ENCODE results near the gene NLRC5.
"Not testable (repeated sequence)": the region's sequence is repeated elsewhere in the genome, so short reads cannot be mapped to it uniquely, and the experiment has no call there.

GRCh38 chr16:57071081-57071732 is 81.8 kb downstream of the NLRC5 start:
- TF ChIP-seq POLR2A, POLR2AphosphoS5 (IDR thresholded peaks at IDR 0.05; ENCODE audit: low read depth, low read length): not testable (repeated sequence)
